Omental fat pad (tissue), 4 donors: ENCODE results near the gene EPS8. TPM values are rescaled to one million over a fixed set of nuclear protein-coding genes. Genes with fewer than 3 reads are reported as not detected.

Source experiments
- ATAC-seq: fragments of 150-250 bp; one replicate; pipeline ENCODE4 v1.9.1; 2016; ENCODE audit warnings: mild to moderate bottlenecking, moderate library complexity; ENCODE audit not compliant: low FRiP score
- DNase-seq: peaks from one replicate; pipeline ENCODE4 v3.0.0-alpha.2; 2019; ENCODE audit warnings: low spot score
- total RNA-seq, 4 donors: library from RNA; depleted of rRNA; stranded (reverse); fragments of >200 nt; gene quantifications; one replicate each; pipeline ENCODE4 v1.1.0, GENCODE V29; 2016
- TF ChIP-seq, protein P1 (sequence below), 3 donors: fragments of 450-650 bp; IDR thresholded peaks; one replicate each; pipeline ENCODE4 v1.5.1; 2016 to 2017; ENCODE audit warnings: antibody characterized with exemption in 3 of 3, mild to moderate bottlenecking in 3 of 3, moderate library complexity in 2 of 3

Gene EPS8
- total RNA-seq, 4 donors from 2014 or later, result 181 to 354 (median 226) TPM

DNA sequence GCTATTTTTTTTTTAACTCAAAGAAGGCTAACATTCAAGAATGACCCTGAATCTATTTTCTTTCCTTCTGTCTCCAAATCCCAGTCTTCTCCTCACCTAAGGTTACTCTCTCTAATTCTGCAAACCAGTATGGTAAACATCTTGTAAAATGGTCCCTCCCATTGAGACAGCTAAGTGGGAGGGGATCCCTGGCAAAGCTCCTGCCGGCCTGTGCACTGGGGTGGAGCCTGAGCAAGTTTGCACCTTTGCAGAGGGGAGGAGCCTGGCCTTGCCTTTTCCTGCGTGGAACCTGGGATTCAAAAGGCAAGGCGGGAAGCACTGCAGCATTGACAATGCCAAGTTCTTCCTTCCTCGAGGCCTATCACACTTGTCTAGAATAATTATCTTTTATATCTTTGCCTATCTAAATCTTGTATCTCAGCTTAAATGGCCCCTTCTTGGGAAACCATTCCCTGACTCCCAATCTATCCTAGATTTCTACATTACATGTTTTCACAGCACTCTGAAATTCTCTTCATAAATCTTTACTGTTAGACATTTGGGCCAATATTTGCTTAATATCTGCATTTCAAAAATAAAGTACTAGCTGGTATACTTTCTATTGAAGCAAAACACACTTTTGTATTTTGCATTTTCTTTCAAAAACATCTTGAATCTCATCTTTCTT, 83.0 kb downstream of the EPS8 start:
- DNase-seq (no peak), ATAC-seq (no peak)
- TF ChIP-seq, protein P1, sequence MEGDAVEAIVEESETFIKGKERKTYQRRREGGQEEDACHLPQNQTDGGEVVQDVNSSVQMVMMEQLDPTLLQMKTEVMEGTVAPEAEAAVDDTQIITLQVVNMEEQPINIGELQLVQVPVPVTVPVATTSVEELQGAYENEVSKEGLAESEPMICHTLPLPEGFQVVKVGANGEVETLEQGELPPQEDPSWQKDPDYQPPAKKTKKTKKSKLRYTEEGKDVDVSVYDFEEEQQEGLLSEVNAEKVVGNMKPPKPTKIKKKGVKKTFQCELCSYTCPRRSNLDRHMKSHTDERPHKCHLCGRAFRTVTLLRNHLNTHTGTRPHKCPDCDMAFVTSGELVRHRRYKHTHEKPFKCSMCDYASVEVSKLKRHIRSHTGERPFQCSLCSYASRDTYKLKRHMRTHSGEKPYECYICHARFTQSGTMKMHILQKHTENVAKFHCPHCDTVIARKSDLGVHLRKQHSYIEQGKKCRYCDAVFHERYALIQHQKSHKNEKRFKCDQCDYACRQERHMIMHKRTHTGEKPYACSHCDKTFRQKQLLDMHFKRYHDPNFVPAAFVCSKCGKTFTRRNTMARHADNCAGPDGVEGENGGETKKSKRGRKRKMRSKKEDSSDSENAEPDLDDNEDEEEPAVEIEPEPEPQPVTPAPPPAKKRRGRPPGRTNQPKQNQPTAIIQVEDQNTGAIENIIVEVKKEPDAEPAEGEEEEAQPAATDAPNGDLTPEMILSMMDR (IDR thresholded peaks at IDR 0.05), result no peak

DNA sequence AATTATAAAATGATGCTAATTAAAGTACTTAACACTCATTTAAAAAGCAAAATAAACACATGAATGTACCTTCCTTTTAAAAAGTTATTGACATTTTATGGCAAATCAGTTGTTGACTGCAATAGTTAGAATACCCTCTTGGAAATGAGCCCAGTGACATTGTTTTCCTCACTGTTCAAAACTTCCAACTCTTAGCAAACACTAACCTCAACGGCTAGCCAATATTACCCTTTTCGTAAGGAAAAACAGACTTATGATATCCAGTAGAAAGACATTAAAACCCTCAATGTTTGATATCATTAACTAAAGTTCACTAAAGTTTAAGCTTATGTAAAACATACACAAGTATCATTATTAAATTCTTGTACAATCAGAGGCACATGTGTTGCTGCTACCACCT, 83.6 kb downstream of the EPS8 start:
- DNase-seq, result no peak
- TF ChIP-seq, protein P1 (IDR thresholded peaks at IDR 0.05), result no peak

DNA sequence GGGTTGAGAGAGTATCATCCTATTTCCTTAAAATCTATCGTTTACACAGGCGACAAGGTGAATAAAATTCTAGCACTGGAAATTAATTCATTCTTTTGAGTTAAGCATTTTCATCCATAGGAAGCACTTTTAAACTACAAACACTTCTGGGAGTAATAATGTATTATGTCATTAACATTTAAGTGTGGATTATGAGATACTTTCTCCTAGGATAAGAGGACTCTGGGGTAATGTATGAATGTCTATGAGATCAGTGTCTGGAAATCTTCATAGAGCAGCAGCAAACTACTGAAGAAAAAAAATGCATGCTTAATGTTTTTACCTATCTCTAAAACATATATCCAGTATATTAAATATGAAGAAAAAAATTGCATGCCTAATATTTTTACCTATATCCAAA, 86.9 kb downstream of the EPS8 start:
- ATAC-seq, result no peak
- DNase-seq, result no peak
- TF ChIP-seq, protein P1 (IDR thresholded peaks at IDR 0.05), result no peak

More for the DNA sequence above, 83.6 kb downstream of the EPS8 start:
- no peak for ATAC-seq

DNA sequence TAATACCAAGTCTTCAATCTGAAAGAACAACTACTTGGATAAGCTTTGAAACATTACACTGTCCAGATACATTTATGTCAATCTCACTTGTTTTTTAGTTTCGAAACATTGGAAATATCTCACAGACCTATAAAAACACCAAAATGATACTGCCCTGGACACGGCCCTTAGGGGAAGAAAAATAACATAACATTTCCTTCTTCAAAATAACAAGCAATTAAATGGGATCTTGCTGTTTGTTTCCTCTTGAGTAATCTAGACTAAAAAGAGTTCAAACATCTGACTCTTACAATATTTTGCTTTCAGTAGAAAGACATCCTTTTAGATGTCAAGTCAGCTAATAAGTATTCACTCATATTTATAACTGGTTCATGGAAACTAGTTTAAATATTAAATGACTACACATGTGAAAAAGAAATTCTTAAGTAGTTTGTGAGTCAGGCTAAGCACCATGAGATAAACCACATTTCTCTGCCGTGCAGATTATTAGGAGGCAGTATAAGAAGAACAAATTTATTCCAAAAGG, 87.5 kb downstream of the EPS8 start:
- TF ChIP-seq, protein P1 (IDR thresholded peaks at IDR 0.05), result no peak
- peak; percentile 63 for ATAC-seq
- no peak for DNase-seq

DNA sequence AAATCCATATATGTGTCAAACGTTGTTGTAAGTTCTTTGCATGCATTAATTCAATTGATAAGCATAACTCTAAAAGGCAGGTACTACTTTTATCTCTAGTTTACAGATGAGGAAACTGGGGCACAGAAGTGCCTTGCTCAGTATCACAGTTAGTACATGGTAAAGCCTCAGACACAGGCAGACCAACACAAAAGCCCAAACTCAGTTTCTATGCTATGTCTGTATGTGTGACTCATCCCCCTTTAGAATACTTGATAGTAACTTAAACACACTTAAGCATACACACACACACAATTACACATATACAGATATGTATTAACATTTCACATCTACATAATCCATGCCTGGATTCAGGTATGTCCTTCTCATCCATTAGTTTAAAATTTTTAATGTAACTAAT, 88.0 kb downstream of the EPS8 start:
- TF ChIP-seq, protein P1 (IDR thresholded peaks at IDR 0.05), result no peak
- no peak for ATAC-seq
- no peak for DNase-seq

DNA sequence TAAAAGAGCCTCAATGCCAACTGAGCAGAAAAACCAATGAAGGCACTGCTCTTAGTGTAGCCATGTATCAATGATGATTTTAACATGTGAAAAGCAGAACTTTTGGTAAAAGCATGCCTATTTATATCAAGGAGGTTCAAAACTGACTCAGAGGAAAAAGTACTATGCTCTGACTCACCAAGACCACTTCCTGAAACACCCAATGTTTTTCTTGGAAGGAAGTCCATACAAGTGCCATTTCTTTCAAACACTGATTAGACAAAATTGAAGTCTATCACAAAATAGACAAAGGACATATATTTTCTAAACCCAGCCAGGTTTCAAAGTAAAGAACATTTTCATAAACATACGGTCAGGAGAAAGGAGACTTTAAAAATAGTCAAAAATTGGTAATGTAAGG, 88.6 kb downstream of the EPS8 start:
- peak; percentile 63 for ATAC-seq
- TF ChIP-seq, protein P1 (IDR thresholded peaks at IDR 0.05), result no peak

DNA sequence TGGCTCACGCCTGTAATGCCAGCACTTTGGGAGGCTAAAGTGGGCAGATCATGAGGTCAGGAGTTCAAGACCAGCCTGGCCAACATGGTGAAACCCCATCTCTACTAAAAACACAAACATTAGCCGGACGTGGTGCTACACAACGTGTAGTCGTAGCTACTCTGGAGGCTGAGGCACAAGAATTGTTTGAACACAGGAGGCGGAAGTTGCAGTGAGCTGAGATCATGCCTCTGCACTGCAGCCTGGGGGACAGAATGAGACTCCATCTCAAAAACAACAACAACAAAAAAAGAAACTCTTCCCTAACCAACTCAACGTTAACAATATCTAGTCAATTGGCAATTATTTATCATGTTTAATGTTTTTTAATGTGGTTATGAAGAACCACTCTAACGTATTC, 89.3 kb downstream of the EPS8 start:
- no peak for ATAC-seq
- DNase-seq, result no peak
- TF ChIP-seq, protein P1 (IDR thresholded peaks at IDR 0.05), result no peak

More for the DNA sequence above, 88.6 kb downstream of the EPS8 start:
- no peak for DNase-seq
